B cell (primary cell): ENCODE data around the gene CCDC177. TPM values are rescaled to one million over a fixed set of nuclear protein-coding genes. Genes with fewer than 3 reads are reported as not detected.

Source experiments
- ATAC-seq: fragments of 200-7000 bp; cut with Tn5 transposase; one replicate; pipeline ENCODE4 v1.10.0; 2021; ENCODE audit warnings: low read depth, mild to moderate bottlenecking, moderate number of reproducible peaks, moderate library complexity
- CTCF ChIA-PET: fragments of 350-600 bp; sonication (Branson Sonifier 250); formaldehyde crosslinking; loops from one replicate; lab custom pipeline; 2021; ENCODE audit warnings: antibody characterized with exemption, inconsistent platforms; lab: Charles Lee
- POLR2A ChIA-PET: fragments of 350-600 bp; sonication (Branson Sonifier 250); formaldehyde crosslinking; loops from one replicate; lab custom pipeline; 2021; ENCODE audit warnings: antibody characterized with exemption; lab: Charles Lee
- DNase-seq: peaks from one replicate; pipeline ENCODE4 v3.0.0; 2013
- H2AFZ ChIP-seq: 2 replicates; pipeline ENCODE4 v1.6.1; 2012; ENCODE audit warnings: mild to moderate bottlenecking, low read depth, low read length; ENCODE audit not compliant: insufficient read depth, poor library complexity, severe bottlenecking
- H3K27ac ChIP-seq, 2 donors: 1 replicate in 1 of 2; 2 replicates in 1 of 2; pipeline ENCODE4 v1.5.1; 2012 to 2013; ENCODE audit warnings: low read length in 2 of 2, mild to moderate bottlenecking in 2 of 2, moderate library complexity in 1 of 2
- H3K27me3 ChIP-seq, 4 experiments: fragments of 200-600 bp in 1 of 4; sonication (generic) in 1 of 4; replicated peaks in 1 of 4; 1 replicate in 2 of 4; 2 replicates in 2 of 4; pipeline versions ENCODE4 v1.6.1 to v1.7.0; 2013 to 2016; ENCODE audit warnings: low read length in 3 of 4, mild to moderate bottlenecking in 2 of 4, mixed read lengths in 1 of 4, moderate library complexity in 1 of 4; ENCODE audit not compliant: insufficient read depth in 4 of 4, control insufficient read depth in 3 of 4; ENCODE audit errors: control extremely low read depth in 1 of 4
- H3K36me3 ChIP-seq, 2 experiments: replicated peaks in 1 of 2; 1 replicate in 1 of 2; 2 replicates in 1 of 2; pipeline versions ENCODE4 v1.6.1 to v1.7.1; 2013; ENCODE audit warnings: low read length in 1 of 2; ENCODE audit not compliant: insufficient read depth in 2 of 2, control insufficient read depth in 1 of 2; ENCODE audit errors: control extremely low read depth in 1 of 2, extremely low read depth in 1 of 2
- H3K4me1 ChIP-seq, 2 donors: fragments of 200-600 bp in 1 of 2; sonication (generic) in 1 of 2; 1 replicate in 1 of 2; 2 replicates in 1 of 2; pipeline versions ENCODE4 v1.5.1 to v1.6.1; 2013 to 2017; ENCODE audit warnings: low read length in 2 of 2; ENCODE audit not compliant: control insufficient read depth in 2 of 2, insufficient read depth in 2 of 2
- H3K4me2 ChIP-seq: replicated peaks from 2 replicates; pipeline ENCODE3; 2012; ENCODE audit warnings: mild to moderate bottlenecking, low read depth, low read length; ENCODE audit not compliant: poor library complexity, severe bottlenecking
- H3K4me3 ChIP-seq, 5 experiments: fragments of 200-600 bp in 1 of 5; sonication (generic) in 1 of 5; 1 replicate in 3 of 5; 2 replicates in 2 of 5; pipeline versions ENCODE4 v1.5.1 to v1.7.0; 2011 to 2016; ENCODE audit warnings: low read length in 4 of 5, mild to moderate bottlenecking in 4 of 5, low read depth in 2 of 5, control low read depth in 1 of 5, moderate library complexity in 1 of 5; ENCODE audit not compliant: insufficient read depth in 1 of 5; ENCODE audit errors: control extremely low read depth in 1 of 5, extremely low read depth in 1 of 5
- H3K79me2 ChIP-seq: fragments of 200-600 bp; sonication (generic); one replicate; pipeline ENCODE4 v1.6.0; 2016; ENCODE audit warnings: low read length; ENCODE audit not compliant: control insufficient read depth, insufficient read depth
- H3K9ac ChIP-seq: fragments of 200-600 bp; sonication (generic); 2 replicates; pipeline ENCODE4 v1.6.1; 2017; ENCODE audit warnings: mild to moderate bottlenecking, low read length, moderate library complexity
- H3K9me3 ChIP-seq, 3 donors: one replicate each; pipeline versions ENCODE4 v1.6.1 to v1.7.1; 2013; ENCODE audit warnings: low read length in 2 of 3; ENCODE audit not compliant: control insufficient read depth in 2 of 3, insufficient read depth in 1 of 3; ENCODE audit errors: control extremely low read depth in 1 of 3
- H4K20me1 ChIP-seq: 2 replicates; pipeline ENCODE4 v1.6.0; 2012; ENCODE audit warnings: mild to moderate bottlenecking, low read length; ENCODE audit not compliant: insufficient read depth, control insufficient read depth, poor library complexity, severe bottlenecking
- H3K27ac Mint-ChIP-seq: one replicate; pipeline ENCODE4 v1.8.0; 2021; ENCODE audit warnings: mixed read lengths
- H3K27me3 Mint-ChIP-seq: one replicate; pipeline ENCODE4 v1.8.0; 2021; ENCODE audit warnings: mixed read lengths
- H3K4me1 Mint-ChIP-seq: one replicate; pipeline ENCODE4 v1.8.0; 2021; ENCODE audit warnings: mixed read lengths
- H3K4me3 Mint-ChIP-seq: one replicate; pipeline ENCODE4 v1.8.0; 2021; ENCODE audit warnings: mixed read lengths
- H3K9me3 Mint-ChIP-seq: one replicate; pipeline ENCODE4 v1.8.0; 2022; ENCODE audit warnings: mixed read lengths; ENCODE audit not compliant: insufficient read depth
- CTCF ChIP-seq: fragments of 200-600 bp; IDR thresholded peaks from one replicate; pipeline ENCODE4 v1.8.0; 2022; ENCODE audit warnings: antibody characterized with exemption, mild to moderate bottlenecking
- EZH2 ChIP-seq: IDR thresholded peaks from 2 replicates; pipeline ENCODE4 v1.6.1; 2012; ENCODE audit warnings: borderline replicate concordance, low read depth, mild to moderate bottlenecking, moderate library complexity, low read length; ENCODE audit not compliant: insufficient read depth, poor library complexity, severe bottlenecking
- WGBS: methylation state at CpG from one replicate; pipeline ENCODE4 v1.1.5; 2013; ENCODE audit warnings: missing lambda C conversion rate; ENCODE audit not compliant: insufficient coverage; 5-methylcytosine and 5-hydroxymethylcytosine counted together
- intact Hi-C: fragments of 100-400 bp; cut with micrococcal nuclease; formaldehyde crosslinking; loops from one replicate; pipeline ENCODE4 v1.10.0; 2022
- polyA minus RNA-seq: library from RNA; depleted of rRNA, polyadenylated mRNA; stranded (reverse); fragments of >200 nt; gene quantifications from 2 replicates; pipeline ENCODE4 v1.2.3, GENCODE V29; 2012
- polyA plus RNA-seq: library from polyadenylated mRNA; depleted of rRNA; stranded (reverse); fragments of >200 nt; gene quantifications from 2 replicates; pipeline ENCODE4 v1.2.3, GENCODE V29; 2012
- total RNA-seq, 2 donors: library from RNA; stranded (reverse); fragments of 120-200 nt in 1 of 2; gene quantifications; 1 replicate in 1 of 2; 2 replicates in 1 of 2; pipeline versions ENCODE4 v1.2.3 to v1.2.4, GENCODE V29; 2013 to 2022

Gene CCDC177
- total RNA-seq (not detected in 2 replicates), polyA plus RNA-seq (not detected in 2 replicates), polyA minus RNA-seq (not detected in 2 replicates)
- total RNA-seq (2013): not detected

GRCh38 chr14:69574263-69574953 lies at the start of gene CCDC177:
TSS of gene CCDC177 (minus strand) at chr14:69574871. CDS start at chr14:69573622, 1,249 bp downstream.
- DNase-seq (peak; percentile 82), ATAC-seq (peak; percentile 85)
- WGBS: 4% methylated on average over 35 of the region's 52 CpGs
- Histone ChIP-seq H2AFZ (peak within 1 kb of the TSS; percentile 87), H3K9me3 (peaks cover 0 to 8% (median 0%) of the 10 kb centered on the region in 3 donors), H3K27me3 (peaks cover 0 to 58% (median 27%) of the 10 kb centered on the region in 4 experiments), H3K9ac (peak within 1 kb of the TSS; percentile 65), H3K79me2 (no peaks in the 10 kb centered on the region), H3K4me2 (peak within 1 kb of the TSS; percentile 96), H3K36me3 (no peaks in the 10 kb centered on the region), H4K20me1 (no peaks in the 10 kb centered on the region), H3K4me3 (peak within 1 kb of the TSS in 4 of 5 experiments; percentile 31 to 72 (median 48)), H3K4me1 (peaks cover 21 to 26% of the 10 kb centered on the region in 2 donors), H3K27ac (no peak within 1 kb of the TSS)
- Mint-ChIP-seq H3K27ac (no peak within 1 kb of the TSS), H3K4me3 (peak within 1 kb of the TSS; percentile 84), H3K9me3 (no peaks in the 10 kb centered on the region), H3K4me1 (peaks cover 12% of the 10 kb centered on the region), H3K27me3 (peaks cover 52% of the 10 kb centered on the region)
- ChIA-PET POLR2A (interaction anchor here (0.6 kb wide), 1 partner anchor 29 kb away, joined by 4 read pairs; no protein-coding TSS in a partner anchor), CTCF (interaction anchor here (0.6 to 8.7 kb wide), 25 partner anchors 9 to 1871 kb away, joined by 3 to 102 read pairs (median 4); no protein-coding TSS in a partner anchor)
- TF ChIP-seq EZH2 (no peak), CTCF (peak; percentile 99)
- intact Hi-C loops: loop anchor here (1.0 to 5.0 kb wide), 3 partner anchors 112 to 445 kb away; no protein-coding TSS in a partner anchor

- H3K4me1 Mint-ChIP-seq: peaks cover 87% of the 10 kb centered on the region
- Histone ChIP-seq H3K4me2 (peak overlapping the region; percentile 9), H4K20me1 (peaks cover 87% of the 10 kb centered on the region), H3K4me1 (peaks cover 88 to 89% of the 10 kb centered on the region in 2 donors), H3K9ac (no peak overlapping the region), H3K27ac (peak overlapping the region in 1 of 2 donors; percentile 78), H2AFZ (no peak overlapping the region), H3K79me2 (peaks cover 99% of the 10 kb centered on the region), H3K36me3 (no peaks in the 10 kb centered on the region), H3K27me3 (no peaks in the 10 kb centered on the region), H3K9me3 (no peaks in the 10 kb centered on the region), H3K4me3 (no peak overlapping the region)
- no CpG with 5 or more reads among the region's 4 CpGs for WGBS
- DNase-seq (no peak), ATAC-seq (no peak)
- ChIA-PET CTCF (interaction anchor here (1.1 to 2.6 kb wide), 3 partner anchors 9 to 19 kb away, joined by 4 to 10 read pairs (median 5); no protein-coding TSS in a partner anchor), POLR2A (no interaction called here)
- intact Hi-C loops: loop anchor here (2.0 kb wide), 2 partner anchors 13 to 15 kb away; partner anchors contain the start of gene SUSD6
- no peaks in the 10 kb centered on the region for H3K9me3 Mint-ChIP-seq
- no peak for TF ChIP-seq CTCF
- no peak for TF ChIP-seq EZH2
- H3K27ac Mint-ChIP-seq: peak overlapping the region; percentile 83
- H3K4me3 Mint-ChIP-seq: no peak overlapping the region
- no peaks in the 10 kb centered on the region for H3K27me3 Mint-ChIP-seq
These were observed 49.5 kb upstream of the CCDC177 start for GRCh38 chr14:69624136-69624535.
